ENCODE results near the gene UBQLN4. TPM values are rescaled to one million over a fixed set of nuclear protein-coding genes. Genes with fewer than 3 reads are reported as not detected.

UBQLN4 gene
- total and polyA plus RNA-seq, 4 donors, result 7.4 to 17.8 (median 11.3) TPM

- no peak overlapping the region for H3K4me3 ChIP-seq (ENCODE audit: low read depth in 1 of 3, low read length in 3 of 3)
- 70% methylated on average over 7 of the region's 7 CpGs for WGBS
- H3K9me3 ChIP-seq (ENCODE audit: control insufficient read depth in 4 of 4, low read length in 3 of 4), result no peaks in the 10 kb centered on the region
- H3K36me3 ChIP-seq (ENCODE audit: control insufficient read depth in 4 of 4, insufficient read depth in 3 of 4, low read depth in 1 of 4, low read length in 3 of 4), result no peaks in the 10 kb centered on the region
- no peak overlapping the region for H3K9ac ChIP-seq (ENCODE audit: low read depth in 1 of 2, low read length in 2 of 2)
- H3K27me3 ChIP-seq (ENCODE audit: control insufficient read depth in 4 of 4, insufficient read depth in 4 of 4, low read length in 3 of 4), result no peaks in the 10 kb centered on the region
- TF ChIP-seq SP1 (IDR thresholded peaks at IDR 0.05), result no peak
- no peak for TF ChIP-seq MAX (IDR thresholded peaks at IDR 0.05)
- TF ChIP-seq FOXA1 (IDR thresholded peaks at IDR 0.05), result no peak
- no peak for TF ChIP-seq CTCF (IDR thresholded peaks at IDR 0.05; ENCODE audit: low read depth, low read length, missing input control)
- TF ChIP-seq RXRA (IDR thresholded peaks at IDR 0.05), result no peak
- TF ChIP-seq RAD21 (IDR thresholded peaks at IDR 0.05), result no peak
- TF ChIP-seq, protein P1, sequence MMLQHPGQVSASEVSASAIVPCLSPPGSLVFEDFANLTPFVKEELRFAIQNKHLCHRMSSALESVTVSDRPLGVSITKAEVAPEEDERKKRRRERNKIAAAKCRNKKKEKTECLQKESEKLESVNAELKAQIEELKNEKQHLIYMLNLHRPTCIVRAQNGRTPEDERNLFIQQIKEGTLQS (IDR thresholded peaks at IDR 0.05), result no peak
- no peak for TF ChIP-seq HNF4G (IDR thresholded peaks at IDR 0.05)
- TF ChIP-seq, protein P2, sequence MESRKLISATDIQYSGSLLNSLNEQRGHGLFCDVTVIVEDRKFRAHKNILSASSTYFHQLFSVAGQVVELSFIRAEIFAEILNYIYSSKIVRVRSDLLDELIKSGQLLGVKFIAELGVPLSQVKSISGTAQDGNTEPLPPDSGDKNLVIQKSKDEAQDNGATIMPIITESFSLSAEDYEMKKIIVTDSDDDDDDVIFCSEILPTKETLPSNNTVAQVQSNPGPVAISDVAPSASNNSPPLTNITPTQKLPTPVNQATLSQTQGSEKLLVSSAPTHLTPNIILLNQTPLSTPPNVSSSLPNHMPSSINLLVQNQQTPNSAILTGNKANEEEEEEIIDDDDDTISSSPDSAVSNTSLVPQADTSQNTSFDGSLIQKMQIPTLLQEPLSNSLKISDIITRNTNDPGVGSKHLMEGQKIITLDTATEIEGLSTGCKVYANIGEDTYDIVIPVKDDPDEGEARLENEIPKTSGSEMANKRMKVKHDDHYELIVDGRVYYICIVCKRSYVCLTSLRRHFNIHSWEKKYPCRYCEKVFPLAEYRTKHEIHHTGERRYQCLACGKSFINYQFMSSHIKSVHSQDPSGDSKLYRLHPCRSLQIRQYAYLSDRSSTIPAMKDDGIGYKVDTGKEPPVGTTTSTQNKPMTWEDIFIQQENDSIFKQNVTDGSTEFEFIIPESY (IDR thresholded peaks at IDR 0.05), result no peak
- TF ChIP-seq EGR1 (IDR thresholded peaks at IDR 0.05; ENCODE audit: low read depth in 2 of 2), result no peak
- TF ChIP-seq, protein P3, sequence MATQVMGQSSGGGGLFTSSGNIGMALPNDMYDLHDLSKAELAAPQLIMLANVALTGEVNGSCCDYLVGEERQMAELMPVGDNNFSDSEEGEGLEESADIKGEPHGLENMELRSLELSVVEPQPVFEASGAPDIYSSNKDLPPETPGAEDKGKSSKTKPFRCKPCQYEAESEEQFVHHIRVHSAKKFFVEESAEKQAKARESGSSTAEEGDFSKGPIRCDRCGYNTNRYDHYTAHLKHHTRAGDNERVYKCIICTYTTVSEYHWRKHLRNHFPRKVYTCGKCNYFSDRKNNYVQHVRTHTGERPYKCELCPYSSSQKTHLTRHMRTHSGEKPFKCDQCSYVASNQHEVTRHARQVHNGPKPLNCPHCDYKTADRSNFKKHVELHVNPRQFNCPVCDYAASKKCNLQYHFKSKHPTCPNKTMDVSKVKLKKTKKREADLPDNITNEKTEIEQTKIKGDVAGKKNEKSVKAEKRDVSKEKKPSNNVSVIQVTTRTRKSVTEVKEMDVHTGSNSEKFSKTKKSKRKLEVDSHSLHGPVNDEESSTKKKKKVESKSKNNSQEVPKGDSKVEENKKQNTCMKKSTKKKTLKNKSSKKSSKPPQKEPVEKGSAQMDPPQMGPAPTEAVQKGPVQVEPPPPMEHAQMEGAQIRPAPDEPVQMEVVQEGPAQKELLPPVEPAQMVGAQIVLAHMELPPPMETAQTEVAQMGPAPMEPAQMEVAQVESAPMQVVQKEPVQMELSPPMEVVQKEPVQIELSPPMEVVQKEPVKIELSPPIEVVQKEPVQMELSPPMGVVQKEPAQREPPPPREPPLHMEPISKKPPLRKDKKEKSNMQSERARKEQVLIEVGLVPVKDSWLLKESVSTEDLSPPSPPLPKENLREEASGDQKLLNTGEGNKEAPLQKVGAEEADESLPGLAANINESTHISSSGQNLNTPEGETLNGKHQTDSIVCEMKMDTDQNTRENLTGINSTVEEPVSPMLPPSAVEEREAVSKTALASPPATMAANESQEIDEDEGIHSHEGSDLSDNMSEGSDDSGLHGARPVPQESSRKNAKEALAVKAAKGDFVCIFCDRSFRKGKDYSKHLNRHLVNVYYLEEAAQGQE (IDR thresholded peaks at IDR 0.05), result no peak
- no peak for TF ChIP-seq FOXA2 (IDR thresholded peaks at IDR 0.05)
- DNase-seq (ENCODE audit: low spot score), result no peak
- H3K27ac ChIP-seq (ENCODE audit: low read depth in 1 of 2, low read length in 2 of 2), result no peak overlapping the region
- peaks cover 1 to 27% (median 13%) of the 10 kb centered on the region in 4 donors for H3K4me1 ChIP-seq (ENCODE audit: control insufficient read depth in 4 of 4, insufficient read depth in 4 of 4, low read length in 3 of 4)
These were observed 30.5 kb upstream of the UBQLN4 start for GRCh38 chr1:156083800-156084790.

Data from liver (tissue), 9 donors.